Gastroesophageal sphincter (tissue), 4 donors: ENCODE results near the gene TBCD. TPM values are rescaled to one million over a fixed set of nuclear protein-coding genes. Genes with fewer than 3 reads are reported as not detected.

Source experiments
- ATAC-seq: fragments of 150-250 bp; one replicate; pipeline ENCODE4 v1.9.1; 2016; ENCODE audit warnings: mild to moderate bottlenecking, moderate library complexity
- H3K27ac ChIP-seq, 4 donors: fragments of 200-600 bp; sonication (generic) in 3 of 4; 1 replicate in 3 of 4; 2 replicates in 1 of 4; pipeline ENCODE4 v1.5.1; 2016 to 2019
- H3K27me3 ChIP-seq: fragments of 200-600 bp; sonication (generic); one replicate; pipeline ENCODE4 v1.5.1; 2019
- H3K36me3 ChIP-seq, 2 donors: fragments of 200-600 bp; sonication (generic); one replicate each; pipeline ENCODE4 v1.5.1; 2019; ENCODE audit warnings: control low read depth in 1 of 2
- H3K4me1 ChIP-seq, 3 donors: fragments of 200-600 bp; sonication (generic); 1 replicate in 2 of 3; 2 replicates in 1 of 3; pipeline ENCODE4 v1.5.1; 2016 to 2019; ENCODE audit warnings: control low read depth in 2 of 3
- H3K4me3 ChIP-seq, 2 donors: fragments of 200-600 bp; sonication (generic); one replicate each; pipeline ENCODE4 v1.5.1; 2019; ENCODE audit warnings: mild to moderate bottlenecking in 1 of 2, moderate library complexity in 1 of 2
- H3K9me3 ChIP-seq, 3 donors: fragments of 200-600 bp; sonication (generic); one replicate each; pipeline ENCODE4 v1.5.1; 2017 to 2019; ENCODE audit warnings: control low read depth in 2 of 3
- CTCF ChIP-seq, 4 experiments: fragments of 200-600 bp in 2 of 4; fragments of 450-650 bp in 2 of 4; sonication (generic) in 1 of 4; IDR thresholded peaks; one replicate each; pipeline ENCODE4 v1.5.1; 2017 to 2019; ENCODE audit warnings: antibody characterized with exemption in 4 of 4, mild to moderate bottlenecking in 2 of 4, moderate library complexity in 2 of 4
- EP300 ChIP-seq: sonication (generic); formaldehyde crosslinking; IDR thresholded peaks from one replicate; pipeline ENCODE4 v1.6.1; 2017; ENCODE audit warnings: antibody characterized with exemption, mild to moderate bottlenecking
- POLR2A ChIP-seq, 2 donors: fragments of 450-650 bp; IDR thresholded peaks; one replicate each; pipeline ENCODE4 v1.6.1; 2017; ENCODE audit warnings: antibody characterized with exemption in 2 of 2, mild to moderate bottlenecking in 2 of 2, moderate library complexity in 1 of 2
- POLR2AphosphoS5 ChIP-seq: sonication (generic); formaldehyde crosslinking; IDR thresholded peaks from one replicate; pipeline ENCODE4 v1.6.1; 2017; ENCODE audit warnings: antibody characterized with exemption
- WGBS, 2 donors: methylation state at CpG; one replicate each; pipeline ENCODE4 v1.1.5; 2018; ENCODE audit warnings: low coverage in 1 of 2; 5-methylcytosine and 5-hydroxymethylcytosine counted together
- total RNA-seq, 4 donors: library from RNA; depleted of rRNA; stranded (reverse); fragments of >200 nt; gene quantifications; one replicate each; pipeline ENCODE4 v1.1.0, GENCODE V29; 2016

TBCD gene
- total RNA-seq, 4 donors from 2014 or later: 32.0 to 57.8 (median 47.0) TPM

- Histone ChIP-seq H3K4me1 (no peaks in the 10 kb centered on the region), H3K27me3 (no peaks in the 10 kb centered on the region), H3K9me3 (peaks cover 0 to 39% (median 0%) of the 10 kb centered on the region in 3 donors), H3K27ac (no peak overlapping the region), H3K36me3 (peaks cover 0 to 76% of the 10 kb centered on the region in 2 donors), H3K4me3 (no peak overlapping the region)
- ATAC-seq: no peak
- TF ChIP-seq POLR2A (IDR thresholded peaks at IDR 0.05) (no peak), POLR2AphosphoS5 (no peak), CTCF (IDR thresholded peaks at IDR 0.05) (no peak), EP300 (no peak)
- WGBS, 2 donors: no CpG with 5 or more reads among the region's 7 CpGs
These were observed 191.5 kb downstream of the TBCD start for GRCh38 chr17:82943339-82943738.

- Histone ChIP-seq H3K27me3 (no peaks in the 10 kb centered on the region), H3K36me3 (peaks cover 0 to 71% of the 10 kb centered on the region in 2 donors)
These were observed 191.9 kb downstream of the TBCD start for GRCh38 chr17:82943751-82944150.

DNA sequence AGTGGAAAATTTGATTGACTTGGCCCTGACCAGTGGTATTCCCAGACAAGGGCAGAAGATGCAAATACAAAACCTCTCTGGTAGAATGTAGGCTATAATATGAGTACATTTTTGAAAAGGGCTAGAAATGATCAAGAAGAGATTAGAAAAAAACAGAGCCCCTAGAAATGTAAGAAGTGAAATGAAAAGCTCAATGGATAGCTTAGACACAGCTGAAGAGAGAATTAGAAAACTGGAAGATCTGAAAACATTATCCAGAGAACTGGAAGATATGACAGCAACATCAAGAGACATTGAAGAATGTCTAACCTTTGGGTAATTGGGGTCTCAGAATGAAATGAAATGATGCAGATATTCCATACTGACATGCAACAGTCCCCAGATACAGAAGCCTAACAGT is 193.1 kb downstream of the TBCD start:
- peaks cover 0 to 59% of the 10 kb centered on the region in 2 donors for H3K36me3 ChIP-seq
- no peaks in the 10 kb centered on the region for H3K27me3 ChIP-seq
- TF ChIP-seq CTCF (IDR thresholded peaks at IDR 0.05) (no peak), POLR2A (IDR thresholded peaks at IDR 0.05) (no peak), EP300 (no peak), POLR2AphosphoS5 (no peak)
- H3K9me3 ChIP-seq: peaks cover 0 to 39% (median 0%) of the 10 kb centered on the region in 3 donors
- H3K4me3 ChIP-seq: no peak overlapping the region
- no peak for ATAC-seq
- no peak overlapping the region for H3K27ac ChIP-seq
- no peaks in the 10 kb centered on the region for H3K4me1 ChIP-seq

More at GRCh38 chr17:82943751-82944150, 191.9 kb downstream of the TBCD start:
- TF ChIP-seq EP300 (no peak), CTCF (IDR thresholded peaks at IDR 0.05) (no peak)
- WGBS, 2 donors: 90 to 100% methylated on average over 3 to 8 of the region's 8 CpGs
- Histone ChIP-seq H3K4me1 (no peaks in the 10 kb centered on the region), H3K9me3 (peaks cover 0 to 39% (median 0%) of the 10 kb centered on the region in 3 donors), H3K27ac (no peak overlapping the region), H3K4me3 (no peak overlapping the region)
- no peak for ATAC-seq

DNA sequence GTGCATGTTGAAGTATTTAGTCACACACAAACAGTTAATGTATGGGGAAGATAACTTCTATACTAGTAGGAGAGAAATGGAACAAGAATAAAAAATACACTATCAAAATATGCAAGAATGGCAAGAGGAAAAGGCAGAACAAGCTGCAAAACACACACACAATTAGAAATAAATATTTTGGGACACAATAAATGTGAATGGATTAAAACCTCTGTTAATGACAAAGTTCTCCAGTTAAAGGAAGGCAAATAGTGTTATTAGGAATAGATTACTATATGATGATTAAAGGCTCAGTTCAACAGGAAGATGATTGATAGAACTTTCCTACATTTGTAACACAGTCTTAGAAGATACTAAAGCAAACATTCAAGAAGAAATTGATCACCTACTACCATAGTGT is 194.2 kb downstream of the TBCD start:
- Histone ChIP-seq H3K9me3 (peaks cover 0 to 39% (median 0%) of the 10 kb centered on the region in 3 donors), H3K4me3 (no peak overlapping the region), H3K27me3 (no peaks in the 10 kb centered on the region), H3K27ac (no peak overlapping the region), H3K4me1 (no peaks in the 10 kb centered on the region), H3K36me3 (peaks cover 0 to 48% of the 10 kb centered on the region in 2 donors)
- TF ChIP-seq EP300 (no peak), POLR2AphosphoS5 (no peak), POLR2A (IDR thresholded peaks at IDR 0.05) (no peak), CTCF (IDR thresholded peaks at IDR 0.05) (no peak)
- no peak for ATAC-seq

DNA sequence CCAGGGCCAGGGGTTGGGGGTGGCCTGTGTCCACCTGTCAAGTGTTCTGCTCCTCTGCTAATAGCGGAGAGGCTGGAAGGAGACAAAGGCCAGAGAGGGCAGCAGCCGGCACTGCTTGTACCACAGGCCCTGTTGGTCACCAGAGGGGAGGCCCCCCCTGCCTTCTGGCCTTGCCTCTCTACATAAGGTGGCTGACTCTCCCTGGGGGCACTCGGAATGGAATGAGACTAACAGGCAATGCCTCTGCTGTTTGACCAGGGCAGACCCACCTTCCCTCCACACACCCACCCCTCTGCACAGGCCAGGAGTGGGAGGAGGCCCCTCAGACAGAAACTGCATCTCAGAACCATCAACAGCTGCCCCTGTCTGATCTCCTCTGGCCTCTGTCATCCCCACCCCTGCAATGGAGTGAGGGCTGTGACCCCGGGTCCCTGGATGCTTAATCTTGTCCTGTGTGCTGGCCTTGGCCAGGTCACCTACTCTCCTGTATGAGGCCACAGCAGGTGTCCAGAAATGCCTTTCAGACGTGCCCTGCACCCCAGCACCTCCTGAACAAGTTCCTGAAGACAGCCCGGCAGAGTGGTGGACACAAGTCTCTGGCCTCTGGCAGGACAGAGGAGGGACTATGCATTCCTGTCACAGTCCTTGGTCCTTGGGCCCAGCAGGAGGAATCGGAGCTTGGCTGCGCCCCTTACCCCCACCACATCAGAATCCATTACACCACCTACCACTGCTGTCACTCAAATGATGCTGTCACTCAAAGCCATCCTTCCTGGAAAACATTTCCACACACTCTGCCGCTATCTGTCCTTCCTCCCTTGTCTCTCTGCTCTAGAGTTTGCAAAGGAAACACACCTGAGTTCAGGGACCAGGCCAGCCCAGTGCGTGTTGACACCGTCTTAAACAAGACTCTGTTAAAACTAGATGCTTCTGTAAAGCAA is 195.5 kb downstream of the TBCD start:
- peaks cover 0 to 36% of the 10 kb centered on the region in 2 donors for H3K36me3 ChIP-seq
- no peak for ATAC-seq
- no peak for TF ChIP-seq POLR2A (IDR thresholded peaks at IDR 0.05)
- no peak for TF ChIP-seq CTCF (IDR thresholded peaks at IDR 0.05)
- no peak for TF ChIP-seq EP300
- no peak for TF ChIP-seq POLR2AphosphoS5
- WGBS, 2 donors: 93 to 100% methylated on average over 4 to 5 of the region's 11 CpGs
- no peaks in the 10 kb centered on the region for H3K27me3 ChIP-seq
- peaks cover 0 to 42% (median 0%) of the 10 kb centered on the region in 3 donors for H3K9me3 ChIP-seq
- no peak overlapping the region for H3K27ac ChIP-seq
- no peak overlapping the region for H3K4me3 ChIP-seq
- H3K4me1 ChIP-seq: no peaks in the 10 kb centered on the region
